Measurements from ENCODE around the gene TNFRSF13B.

TNFRSF13B gene

DNA sequence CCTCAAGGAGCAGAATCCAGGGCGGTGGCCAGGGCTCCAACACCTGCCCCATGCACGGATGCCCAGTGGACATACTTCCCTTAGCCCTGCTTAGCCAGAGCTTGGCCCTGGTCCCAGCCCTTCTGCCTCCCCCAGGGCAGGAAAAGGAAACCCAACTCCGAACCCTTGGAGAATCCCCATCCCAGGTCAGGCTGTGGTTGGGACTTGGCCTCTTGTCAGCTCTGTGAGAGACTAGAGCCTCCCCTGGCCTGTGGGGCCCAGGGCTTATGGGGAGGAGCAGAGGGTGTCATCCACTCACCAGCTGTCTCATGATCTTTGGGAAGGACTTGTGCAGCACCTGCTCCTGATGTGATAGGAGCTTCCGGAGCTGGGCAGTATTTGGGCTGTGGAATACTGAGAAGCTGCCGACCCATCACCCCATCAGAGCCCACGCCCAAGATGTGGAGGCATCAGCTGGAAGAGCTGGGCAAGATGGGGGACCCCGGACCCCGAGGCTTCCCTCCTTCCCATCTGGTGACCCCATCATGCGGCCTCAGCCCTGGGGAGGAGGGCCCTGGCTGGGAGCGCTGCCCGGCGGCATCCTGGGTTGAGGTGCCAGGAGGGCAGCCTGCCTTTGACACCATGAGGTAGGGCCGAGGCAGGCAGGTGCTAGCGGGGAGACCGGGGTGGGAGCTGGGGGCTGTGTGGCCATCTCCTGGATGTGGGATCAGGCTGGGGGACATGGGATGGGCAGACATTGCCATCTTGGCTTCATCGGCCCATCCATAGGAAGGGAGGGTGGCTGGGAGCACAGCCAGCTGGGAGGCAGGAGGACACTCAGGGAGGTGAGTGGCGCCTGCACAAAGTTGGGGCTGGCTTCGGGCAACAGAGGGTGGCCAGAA is 45.1 kb downstream of the TNFRSF13B start:
- TF ChIP-seq, protein P1, sequence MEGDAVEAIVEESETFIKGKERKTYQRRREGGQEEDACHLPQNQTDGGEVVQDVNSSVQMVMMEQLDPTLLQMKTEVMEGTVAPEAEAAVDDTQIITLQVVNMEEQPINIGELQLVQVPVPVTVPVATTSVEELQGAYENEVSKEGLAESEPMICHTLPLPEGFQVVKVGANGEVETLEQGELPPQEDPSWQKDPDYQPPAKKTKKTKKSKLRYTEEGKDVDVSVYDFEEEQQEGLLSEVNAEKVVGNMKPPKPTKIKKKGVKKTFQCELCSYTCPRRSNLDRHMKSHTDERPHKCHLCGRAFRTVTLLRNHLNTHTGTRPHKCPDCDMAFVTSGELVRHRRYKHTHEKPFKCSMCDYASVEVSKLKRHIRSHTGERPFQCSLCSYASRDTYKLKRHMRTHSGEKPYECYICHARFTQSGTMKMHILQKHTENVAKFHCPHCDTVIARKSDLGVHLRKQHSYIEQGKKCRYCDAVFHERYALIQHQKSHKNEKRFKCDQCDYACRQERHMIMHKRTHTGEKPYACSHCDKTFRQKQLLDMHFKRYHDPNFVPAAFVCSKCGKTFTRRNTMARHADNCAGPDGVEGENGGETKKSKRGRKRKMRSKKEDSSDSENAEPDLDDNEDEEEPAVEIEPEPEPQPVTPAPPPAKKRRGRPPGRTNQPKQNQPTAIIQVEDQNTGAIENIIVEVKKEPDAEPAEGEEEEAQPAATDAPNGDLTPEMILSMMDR (IDR thresholded peaks at IDR 0.05; ENCODE audit: control insufficient read depth, insufficient read depth, low read depth, low read length, missing control alignments): no peak
- no peak for DNase-seq (ENCODE audit: low read depth)
- no peak overlapping the region for H3K4me3 ChIP-seq (ENCODE audit: control insufficient read depth, low read depth, low read length)

DNA sequence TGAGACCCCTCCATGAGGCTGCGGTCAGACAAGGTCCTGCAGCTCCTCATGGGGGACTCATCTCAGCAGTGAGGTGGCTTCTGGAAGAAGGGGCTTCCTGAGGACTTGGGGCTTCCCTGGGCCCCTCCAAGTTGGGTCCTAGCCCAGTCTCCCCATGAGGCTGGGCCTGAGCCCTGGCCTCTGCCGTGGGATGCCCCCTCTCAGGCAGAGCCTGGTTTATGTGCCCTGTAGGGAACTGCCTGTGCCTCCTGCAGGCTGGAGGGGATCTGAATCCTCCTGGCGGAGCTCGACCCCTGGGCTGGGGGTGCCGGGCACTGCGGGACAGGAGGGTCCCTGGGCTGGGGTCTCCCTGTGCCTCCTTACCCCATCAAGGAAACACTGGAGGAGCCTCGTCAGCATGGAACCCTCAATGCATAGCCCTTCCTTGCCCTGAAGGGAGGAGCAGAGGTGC is 45.8 kb downstream of the TNFRSF13B start:
- no peak overlapping the region for H3K4me3 ChIP-seq (ENCODE audit: control insufficient read depth, low read depth, low read length)
- no peak for DNase-seq (ENCODE audit: low read depth)
- TF ChIP-seq, protein P1 (IDR thresholded peaks at IDR 0.05; ENCODE audit: control insufficient read depth, insufficient read depth, low read depth, low read length, missing control alignments): no peak

DNA sequence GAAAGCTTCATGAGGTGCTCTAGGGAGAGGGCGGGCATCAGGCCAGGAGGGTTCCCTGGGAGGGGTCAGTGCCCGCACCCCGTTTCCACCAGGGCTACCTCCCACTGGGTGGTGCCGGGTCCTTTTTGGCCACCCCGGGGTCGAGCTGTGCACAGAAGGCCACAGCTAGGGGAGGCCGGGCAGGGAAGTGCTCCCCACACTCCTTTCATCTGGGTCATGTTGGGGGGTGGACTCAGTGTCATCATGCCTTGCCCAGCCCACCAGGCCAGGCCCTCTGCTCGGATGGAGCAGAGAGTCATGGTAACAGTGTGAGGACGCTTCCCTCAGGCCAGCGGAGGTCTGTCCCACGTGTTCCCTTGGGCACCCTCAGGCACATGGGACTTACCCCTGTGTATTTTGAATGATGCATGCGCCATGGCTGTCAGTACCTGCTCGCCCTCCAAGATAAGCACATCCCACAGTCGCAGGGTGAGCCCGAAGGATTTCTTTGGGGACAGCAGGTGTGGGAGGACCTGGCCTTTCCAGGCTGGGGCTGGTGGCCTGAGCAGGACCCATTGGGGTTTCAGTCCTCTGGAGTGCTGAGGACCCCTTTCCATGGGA is 46.4 kb downstream of the TNFRSF13B start:
- TF ChIP-seq, protein P1 (IDR thresholded peaks at IDR 0.05; ENCODE audit: control insufficient read depth, insufficient read depth, low read depth, low read length, missing control alignments): no peak

DNA sequence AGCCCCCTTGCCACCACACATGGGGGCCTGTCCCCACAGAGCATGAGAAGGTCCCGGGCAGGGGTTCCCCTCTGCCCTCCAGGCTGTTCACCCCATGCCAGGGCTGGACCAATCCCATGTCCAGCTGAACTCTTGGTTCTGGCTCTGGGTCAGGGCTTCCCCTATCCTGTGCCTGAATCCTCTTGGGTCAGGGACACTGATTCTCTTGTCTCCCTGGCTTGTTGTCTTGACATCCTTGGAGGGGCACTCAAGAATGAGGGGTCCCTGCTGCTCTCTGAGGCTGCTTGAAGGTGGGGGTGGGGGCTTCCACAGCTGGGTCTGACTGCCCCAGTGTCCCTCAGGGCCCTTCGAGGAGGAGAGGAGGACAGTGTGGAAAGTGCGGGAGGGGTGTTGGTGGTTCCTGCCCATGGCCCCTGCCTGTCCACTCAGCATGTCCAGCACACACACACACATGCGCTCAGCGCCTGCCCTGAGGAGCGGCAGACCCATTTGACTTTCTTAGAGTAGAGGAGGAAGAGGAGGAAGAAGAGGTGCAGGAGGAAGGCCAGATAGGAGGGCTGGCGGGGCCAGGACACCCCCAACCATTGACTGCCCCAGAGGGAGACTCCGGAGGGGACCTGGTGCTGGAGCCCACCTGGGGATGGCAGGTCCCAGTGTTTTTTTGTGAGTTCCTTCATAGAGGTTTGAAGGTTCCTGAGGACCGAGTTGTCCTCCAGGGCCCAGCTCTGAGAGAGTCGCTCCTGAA is 47.0 kb downstream of the TNFRSF13B start:
- no peak overlapping the region for H3K4me3 ChIP-seq (ENCODE audit: control insufficient read depth, low read depth, low read length)
- TF ChIP-seq, protein P1 (IDR thresholded peaks at IDR 0.05; ENCODE audit: control insufficient read depth, insufficient read depth, low read depth, low read length, missing control alignments): no peak
- no peak for DNase-seq (ENCODE audit: low read depth)

More for the DNA sequence above, 46.4 kb downstream of the TNFRSF13B start:
- DNase-seq (ENCODE audit: low read depth): no peak
- H3K4me3 ChIP-seq (ENCODE audit: control insufficient read depth, low read depth, low read length): no peak overlapping the region

DNA sequence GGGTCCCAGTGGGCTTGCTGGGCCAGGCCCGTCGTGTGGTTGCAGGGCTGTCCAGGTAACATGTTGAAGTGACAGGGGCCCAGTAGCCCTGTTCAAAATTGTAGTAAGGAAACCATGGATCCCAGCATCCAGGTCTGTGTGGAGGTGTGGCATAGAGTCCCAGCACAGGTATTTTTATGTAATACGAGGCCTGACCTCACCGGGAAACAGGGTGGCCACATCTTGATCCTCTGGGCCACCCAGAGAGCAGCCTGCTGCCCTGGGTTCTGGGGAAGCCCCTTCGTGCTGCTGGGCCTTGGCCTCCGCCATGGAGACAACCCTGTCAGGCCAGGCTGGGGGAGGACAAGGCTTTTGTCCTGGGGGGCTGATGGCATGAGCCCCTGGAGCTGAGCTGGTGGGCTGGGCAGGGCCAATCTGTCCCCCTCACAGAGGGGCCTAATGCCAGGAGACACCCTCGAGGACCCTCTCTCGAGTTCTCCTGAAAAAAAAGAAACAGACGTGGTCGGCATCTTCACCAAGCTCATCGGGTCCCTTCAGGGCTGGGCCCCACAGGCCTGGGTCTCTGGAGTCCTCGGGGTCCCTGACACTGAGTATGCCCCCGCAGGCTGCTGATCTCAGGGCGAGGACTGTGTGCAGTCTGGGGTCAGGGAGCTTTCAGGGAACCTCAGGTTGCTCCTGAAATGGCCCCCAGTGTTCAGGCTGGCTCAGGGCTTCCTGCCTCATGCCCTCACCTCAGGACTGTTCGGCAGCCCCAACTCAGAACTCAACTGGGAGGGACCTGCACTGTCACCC is 47.8 kb downstream of the TNFRSF13B start:
- no peak for DNase-seq (ENCODE audit: low read depth)
- no peak overlapping the region for H3K4me3 ChIP-seq (ENCODE audit: control insufficient read depth, low read depth, low read length)
- TF ChIP-seq, protein P1 (IDR thresholded peaks at IDR 0.05; ENCODE audit: control insufficient read depth, insufficient read depth, low read depth, low read length, missing control alignments): no peak

Measured in AG09309 (cell line).